AG09309 (cell line): Measurements from ENCODE around the gene ZNF839.

Source experiments
- DNase-seq: peaks from one replicate; pipeline ENCODE4 v3.0.0-alpha.2; 2010; ENCODE audit warnings: low read depth
- H3K4me3 ChIP-seq: 2 replicates; pipeline ENCODE4 v1.5.1; 2011; ENCODE audit warnings: mild to moderate bottlenecking, low read depth, low read length, moderate library complexity; ENCODE audit not compliant: control insufficient read depth
- TF ChIP-seq, protein P1 (sequence below): IDR thresholded peaks from 2 replicates; pipeline ENCODE4 v1.5.1; 2011; ENCODE audit warnings: mild to moderate bottlenecking, low read depth, low read length, inconsistent platforms; ENCODE audit not compliant: insufficient read depth, control insufficient read depth; ENCODE audit errors: missing control alignments

ZNF839 gene

DNA sequence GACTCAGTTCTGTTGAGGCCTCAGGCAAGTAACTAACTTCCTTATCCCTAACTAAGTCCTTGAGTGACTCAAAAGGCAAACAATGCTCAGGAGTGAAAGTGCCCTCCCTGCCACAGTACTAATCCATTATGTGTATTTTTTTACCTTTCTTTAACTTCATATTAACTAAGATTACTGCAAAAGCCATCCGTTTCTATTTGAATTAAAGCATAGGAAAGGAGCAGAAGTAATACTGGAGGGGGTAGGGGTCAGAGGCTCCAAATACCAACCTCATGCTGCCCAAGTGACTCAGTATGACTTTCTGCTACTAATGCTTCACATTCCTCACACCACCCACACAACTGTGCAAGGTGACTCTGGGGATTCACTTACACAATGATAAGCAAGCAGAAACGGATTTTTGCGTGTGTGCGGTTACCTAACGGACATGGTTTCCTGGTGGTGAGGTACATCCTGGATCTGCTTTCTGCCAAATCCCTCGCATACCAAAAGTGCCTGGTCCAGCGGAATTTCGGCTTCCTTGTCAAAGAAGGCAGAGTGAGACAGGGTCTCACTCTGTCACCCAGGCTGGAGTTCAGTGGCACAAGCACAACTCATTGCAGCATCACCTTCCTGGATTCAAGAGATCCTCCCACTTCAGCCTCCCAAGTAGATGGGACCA lies 39.7 kb upstream of the ZNF839 start:
- H3K4me3 ChIP-seq, result no peak overlapping the region
- TF ChIP-seq, protein P1, sequence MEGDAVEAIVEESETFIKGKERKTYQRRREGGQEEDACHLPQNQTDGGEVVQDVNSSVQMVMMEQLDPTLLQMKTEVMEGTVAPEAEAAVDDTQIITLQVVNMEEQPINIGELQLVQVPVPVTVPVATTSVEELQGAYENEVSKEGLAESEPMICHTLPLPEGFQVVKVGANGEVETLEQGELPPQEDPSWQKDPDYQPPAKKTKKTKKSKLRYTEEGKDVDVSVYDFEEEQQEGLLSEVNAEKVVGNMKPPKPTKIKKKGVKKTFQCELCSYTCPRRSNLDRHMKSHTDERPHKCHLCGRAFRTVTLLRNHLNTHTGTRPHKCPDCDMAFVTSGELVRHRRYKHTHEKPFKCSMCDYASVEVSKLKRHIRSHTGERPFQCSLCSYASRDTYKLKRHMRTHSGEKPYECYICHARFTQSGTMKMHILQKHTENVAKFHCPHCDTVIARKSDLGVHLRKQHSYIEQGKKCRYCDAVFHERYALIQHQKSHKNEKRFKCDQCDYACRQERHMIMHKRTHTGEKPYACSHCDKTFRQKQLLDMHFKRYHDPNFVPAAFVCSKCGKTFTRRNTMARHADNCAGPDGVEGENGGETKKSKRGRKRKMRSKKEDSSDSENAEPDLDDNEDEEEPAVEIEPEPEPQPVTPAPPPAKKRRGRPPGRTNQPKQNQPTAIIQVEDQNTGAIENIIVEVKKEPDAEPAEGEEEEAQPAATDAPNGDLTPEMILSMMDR, result no peak
- DNase-seq, result peak; percentile 100

GRCh38 chr14:102280376-102280962 lies 39.1 kb upstream of the ZNF839 start:
- peak; percentile 98 for DNase-seq
- H3K4me3 ChIP-seq, result no peak overlapping the region
- TF ChIP-seq, protein P1, result no peak

DNA sequence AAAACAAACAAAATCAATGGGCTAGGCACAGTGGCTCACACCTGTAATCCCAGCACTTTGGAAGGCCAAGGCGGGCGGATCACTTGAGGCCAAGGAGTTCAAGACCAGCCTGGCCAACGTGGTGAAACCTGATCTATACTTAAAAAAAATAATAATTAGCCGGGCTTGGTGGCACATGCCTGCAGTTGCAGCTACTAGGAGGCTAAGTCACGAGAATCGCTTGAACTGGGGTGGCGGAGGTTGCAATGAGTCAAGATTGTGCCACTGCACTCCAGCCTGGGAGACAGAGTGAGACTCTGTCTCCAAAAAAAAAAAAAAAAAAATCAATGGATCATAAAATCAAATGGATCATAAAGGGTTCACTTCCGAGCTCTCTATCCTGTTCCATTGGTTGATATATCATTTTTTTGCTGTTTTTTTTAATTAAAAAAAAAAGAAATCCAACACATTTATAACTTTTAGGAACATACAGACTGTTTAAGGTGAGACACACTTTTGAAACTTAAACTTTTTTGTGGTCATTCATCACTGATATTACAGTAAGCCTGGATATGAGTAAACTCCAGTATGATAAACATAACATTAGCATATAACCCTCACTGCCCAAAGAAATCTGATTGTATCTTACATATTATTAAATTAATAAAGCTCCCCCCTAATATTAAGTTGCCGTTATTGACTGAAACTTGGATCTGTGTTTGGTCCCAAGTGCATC lies 36.6 kb upstream of the ZNF839 start:
- TF ChIP-seq, protein P1, result no peak
- H3K4me3 ChIP-seq, result no peak overlapping the region
- DNase-seq, result no peak

GRCh38 chr14:102283631-102284129 lies 35.9 kb upstream of the ZNF839 start:
- no peak overlapping the region for H3K4me3 ChIP-seq
- TF ChIP-seq, protein P1, result no peak

GRCh38 chr14:102285106-102285505 lies 34.4 kb upstream of the ZNF839 start:
- DNase-seq, result no peak
- no peak overlapping the region for H3K4me3 ChIP-seq
- TF ChIP-seq, protein P1, result peak; percentile 7

More at GRCh38 chr14:102283631-102284129, 35.9 kb upstream of the ZNF839 start:
- no peak for DNase-seq

DNA sequence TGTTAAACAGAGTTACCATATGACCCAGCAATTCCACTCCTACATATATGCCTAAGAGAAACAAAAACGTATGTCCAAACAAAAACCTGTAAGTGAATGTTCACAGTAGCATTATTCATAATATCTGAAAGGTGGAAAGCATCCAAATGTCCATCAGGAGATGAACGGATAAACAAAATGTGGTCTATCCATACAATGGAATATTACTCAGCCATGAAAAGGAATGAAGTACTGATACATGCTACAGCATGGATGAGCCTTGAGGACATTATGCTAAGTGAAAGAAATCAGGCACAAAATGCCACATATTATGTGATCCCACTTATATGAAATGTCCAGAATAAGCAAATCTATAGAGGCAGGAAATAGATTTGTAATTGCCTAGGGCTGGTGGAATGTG lies 31.4 kb upstream of the ZNF839 start:
- no peak for DNase-seq
- H3K4me3 ChIP-seq, result no peak overlapping the region

More for the DNA sequence above, 31.4 kb upstream of the ZNF839 start:
- TF ChIP-seq, protein P1, result no peak
